Measurements from ENCODE around the gene LRRC42. TPM values are rescaled to one million over a fixed set of nuclear protein-coding genes. Genes with fewer than 3 reads are reported as not detected.
A peak's percentile ranks its signal among the peaks of the same experiment; 100 is the strongest.

Gene LRRC42
- total and polyA plus RNA-seq, 9 of the 15 experiments (the other 6 are each of a cell fraction or from before 2014, with no cell fraction given) = 17.3 to 51.9 (median 35.5) TPM

DNA sequence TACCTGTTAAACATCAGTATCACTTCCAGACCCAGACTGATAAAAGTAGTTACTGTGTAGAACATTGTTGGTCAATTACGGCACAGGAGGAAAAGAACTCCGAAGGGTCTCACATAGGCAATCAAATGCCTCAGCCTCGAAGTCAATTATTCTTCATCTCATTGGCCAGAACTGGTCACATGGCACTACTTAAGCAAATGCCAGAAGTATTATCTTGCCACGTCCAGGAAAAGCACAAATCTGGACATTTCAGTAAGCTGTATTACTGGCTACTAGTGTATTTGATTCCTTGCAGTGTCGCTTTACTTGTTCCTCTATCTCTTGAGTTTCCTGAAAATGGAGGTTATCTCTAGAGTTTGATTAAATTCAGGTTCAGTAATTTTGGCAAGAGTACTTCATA is 27.8 kb upstream of the LRRC42 start:
- H3K9me1 ChIP-seq (ENCODE audit: control insufficient read depth, insufficient read depth, low read length) = peaks cover 4% of the 10 kb centered on the region
- no peak for FAIRE-seq
- peak; percentile 52; the same call in 2 of the 3 replicates for ATAC-seq
- TF ChIP-seq BACH1 (tag; IDR thresholded peaks at IDR 0.05) = no peak
- peak; percentile 22 to 49; a peak in 2 of 4 replicates for TF ChIP-seq KDM1A (IDR thresholded peaks at IDR 0.05)
- peak; percentile 80 for TF ChIP-seq USF1 (CRISPR knock-in tag; IDR thresholded peaks at IDR 0.05)
- no peak for TF ChIP-seq CHD4 (IDR thresholded peaks at IDR 0.05; ENCODE audit: insufficient read depth, insufficient replicate concordance, low read depth, low read length, poor library complexity, severe bottlenecking)
- TF ChIP-seq, protein P1, sequence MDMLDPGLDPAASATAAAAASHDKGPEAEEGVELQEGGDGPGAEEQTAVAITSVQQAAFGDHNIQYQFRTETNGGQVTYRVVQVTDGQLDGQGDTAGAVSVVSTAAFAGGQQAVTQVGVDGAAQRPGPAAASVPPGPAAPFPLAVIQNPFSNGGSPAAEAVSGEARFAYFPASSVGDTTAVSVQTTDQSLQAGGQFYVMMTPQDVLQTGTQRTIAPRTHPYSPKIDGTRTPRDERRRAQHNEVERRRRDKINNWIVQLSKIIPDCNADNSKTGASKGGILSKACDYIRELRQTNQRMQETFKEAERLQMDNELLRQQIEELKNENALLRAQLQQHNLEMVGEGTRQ (CRISPR knock-in tag; IDR thresholded peaks at IDR 0.05) = peak; percentile 81
- TF ChIP-seq, protein P2, sequence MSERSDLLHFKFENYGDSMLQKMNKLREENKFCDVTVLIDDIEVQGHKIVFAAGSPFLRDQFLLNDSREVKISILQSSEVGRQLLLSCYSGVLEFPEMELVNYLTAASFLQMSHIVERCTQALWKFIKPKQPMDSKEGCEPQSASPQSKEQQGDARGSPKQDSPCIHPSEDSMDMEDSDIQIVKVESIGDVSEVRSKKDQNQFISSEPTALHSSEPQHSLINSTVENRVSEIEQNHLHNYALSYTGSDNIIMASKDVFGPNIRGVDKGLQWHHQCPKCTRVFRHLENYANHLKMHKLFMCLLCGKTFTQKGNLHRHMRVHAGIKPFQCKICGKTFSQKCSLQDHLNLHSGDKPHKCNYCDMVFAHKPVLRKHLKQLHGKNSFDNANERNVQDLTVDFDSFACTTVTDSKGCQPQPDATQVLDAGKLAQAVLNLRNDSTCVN (CRISPR knock-in tag; IDR thresholded peaks at IDR 0.05) = no peak
- H3K9ac ChIP-seq (ENCODE audit: insufficient read depth in 1 of 2, low read depth in 2 of 2, low read length in 2 of 2) = no peak overlapping the region
- H3K9me3 ChIP-seq (replicated peaks; ENCODE audit: control insufficient read depth, insufficient read depth, low read depth, low read length) = no peaks in the 10 kb centered on the region
- BruUV-seq (replicated peaks) = no TSS peak
- H3K4me3 ChIP-seq = no peak overlapping the region
- peaks cover 49% of the 10 kb centered on the region for H3K36me3 ChIP-seq (ENCODE audit: control insufficient read depth, insufficient read depth, low read length)
- in situ Hi-C loops (cut with MboI) (no loop called here), intact Hi-C loops (cut with micrococcal nuclease) (no loop called here)
- H3K27me3 ChIP-seq (ENCODE audit: control insufficient read depth in 2 of 2, insufficient read depth in 2 of 2, low read length in 2 of 2) = no peaks in the 10 kb centered on the region
- H3K79me2 ChIP-seq (ENCODE audit: control insufficient read depth, insufficient read depth, low read length) = no peaks in the 10 kb centered on the region
- no peak overlapping the region for H3K27ac ChIP-seq (ENCODE audit: extremely low read depth, low read depth, low read length)
- ChIA-PET CTCF (ENCODE audit: low intra/inter-chr PET ratio) (no interaction called here), POLR2A (interaction anchor here (0.7 to 1.2 kb wide), 4 partner anchors 20 to 176 kb away, joined by 3 to 4 read pairs (median 4); no protein-coding TSS in a partner anchor)
- H3K4me2 ChIP-seq (ENCODE audit: insufficient read depth, low read length) = no peak overlapping the region
- no peaks in the 10 kb centered on the region; a peak in 1 of 5 replicates for H3K4me1 ChIP-seq (replicated peaks in 1 of 2; ENCODE audit: control insufficient read depth in 2 of 2, insufficient read depth in 2 of 2, low read length in 2 of 2)
- peak in 3 of 4 experiments; percentile 10 to 42 (median 38) for DNase-seq (ENCODE audit: extremely low read depth in 1 of 4, low spot score in 3 of 4)
- no peaks in the 10 kb centered on the region for H4K20me1 ChIP-seq (replicated peaks; ENCODE audit: control insufficient read depth, insufficient read depth, low read length)
- 68% methylated on average over 5 of the region's 5 CpGs for WGBS (ENCODE audit: insufficient coverage, low coverage, missing lambda C conversion rate)
- H2AFZ ChIP-seq (ENCODE audit: low read depth, low read length) = no peak overlapping the region

All from K562 (cell line).